OCI-LY3 (cell line): ENCODE data around the gene C4B.

Experiments used
- CTCF ChIP-seq: fragments of 200-600, 300-600 bp; sonication (generic); IDR thresholded peaks from 2 replicates; pipeline ENCODE4 v1.5.1; 2014; ENCODE audit warnings: antibody characterized with exemption, low read length, low read depth
- EZH2phosphoT487 ChIP-seq: fragments of 200-600 bp; shearing (Covaris generic); IDR thresholded peaks from 2 replicates; pipeline ENCODE4 v1.6.1; 2018; ENCODE audit warnings: antibody characterized with exemption, mixed run types, low read depth

DNA sequence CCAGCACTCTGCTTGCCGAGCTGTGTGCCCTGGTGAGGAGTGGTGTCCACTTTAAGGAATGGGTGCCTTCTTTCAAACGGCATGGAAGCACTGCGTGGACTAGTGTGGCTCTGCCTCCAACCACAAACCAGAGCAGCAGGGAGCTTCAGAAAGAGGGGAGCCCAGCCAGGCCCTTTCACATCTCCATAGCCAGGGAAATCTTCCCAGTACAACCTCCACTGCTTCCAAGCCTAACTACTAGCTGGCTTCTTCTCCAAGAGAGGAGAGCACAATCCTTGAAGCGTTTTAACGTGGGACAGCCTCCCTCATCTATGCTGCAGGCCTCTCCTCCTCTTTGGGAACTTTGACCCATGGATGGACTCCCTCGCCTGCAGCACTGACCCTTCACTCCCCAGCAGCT lies 67.9 kb downstream of the C4B start:
- TF ChIP-seq CTCF (no peak), EZH2phosphoT487 (no peak)
